A549 (cell line): ENCODE data around the gene RASA4B.

Experiments
- CEBPB ChIP-seq, 2 experiments: fragments of >200 bp in 1 of 2; sonication (Bioruptor Twin) in 1 of 2; formaldehyde crosslinking in 1 of 2; IDR thresholded peaks; 2 replicates each; pipeline ENCODE4 v1.6.1; 2012 to 2016
- EHMT2 ChIP-seq: fragments of 200-600 bp; sonication (generic); IDR thresholded peaks from 2 replicates; pipeline ENCODE4 v1.6.1; 2016; ENCODE audit warnings: antibody characterized with exemption, low read depth, mild to moderate bottlenecking, moderate library complexity
- JUN ChIP-seq, 2 experiments: fragments of >200 bp; sonication (Bioruptor Twin); formaldehyde crosslinking; IDR thresholded peaks; 2 replicates in 1 of 2; 3 replicates in 1 of 2; pipeline ENCODE4 v1.6.1; 2016 to 2017
- KDM5A ChIP-seq: fragments of 200-600 bp; sonication (generic); IDR thresholded peaks from 2 replicates; pipeline ENCODE4 v1.6.1; 2016; ENCODE audit warnings: antibody characterized with exemption, mild to moderate bottlenecking
- TF ChIP-seq, protein P1 (sequence below): fragments of >200 bp; sonication (Bioruptor Twin); formaldehyde crosslinking; IDR thresholded peaks from 3 replicates; pipeline ENCODE4 v1.5.1; 2016
- TF ChIP-seq, protein P2 (sequence below): fragments of 250-450 bp; sonication (Bioruptor Pico); IDR thresholded peaks from 2 replicates; pipeline ENCODE4 v1.5.0; 2020; ENCODE audit warnings: low read depth, mild to moderate bottlenecking, moderate library complexity

DNA sequence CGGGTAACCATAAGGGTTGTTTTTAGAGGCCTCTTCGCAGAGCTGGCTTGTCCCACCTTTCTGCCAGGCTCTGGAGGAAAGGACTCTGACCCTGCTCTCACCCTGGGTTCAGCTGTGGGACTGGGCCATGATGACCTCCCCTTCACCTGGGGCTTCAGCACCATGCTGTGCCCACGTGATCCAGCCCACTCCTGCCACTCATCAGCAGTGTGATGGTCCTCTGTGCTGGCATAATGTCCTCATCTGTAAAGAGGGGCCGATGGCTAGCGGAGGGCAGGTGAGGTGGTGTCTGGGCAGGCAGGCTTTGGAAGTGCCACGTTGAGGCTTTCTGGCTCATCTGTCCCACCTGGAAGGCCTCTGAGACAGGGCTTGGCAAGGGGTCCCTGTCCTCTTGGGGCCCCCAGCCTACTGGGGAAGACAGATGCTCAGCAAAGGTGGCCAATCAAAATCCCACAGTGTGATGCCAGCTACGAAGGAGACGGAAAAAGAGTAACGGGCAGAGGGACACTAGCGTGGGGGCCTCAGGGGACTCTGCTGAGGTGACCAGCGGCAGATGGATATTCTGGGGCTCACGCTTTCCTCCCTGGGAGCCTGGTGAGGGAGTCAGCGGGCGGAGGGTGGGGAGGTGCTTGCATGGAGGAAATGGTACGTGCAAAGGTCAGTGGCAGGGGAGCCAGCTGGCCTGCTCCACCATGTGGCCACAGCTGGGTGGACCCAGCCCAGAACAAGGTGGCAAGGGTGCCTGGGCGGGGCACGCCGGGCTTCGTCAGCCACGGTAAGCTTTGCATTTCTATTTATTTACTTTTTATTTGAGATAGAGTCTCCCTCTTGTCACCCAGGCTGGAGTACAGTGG is 47.4 kb downstream of the RASA4B start:
- TF ChIP-seq, protein P1, sequence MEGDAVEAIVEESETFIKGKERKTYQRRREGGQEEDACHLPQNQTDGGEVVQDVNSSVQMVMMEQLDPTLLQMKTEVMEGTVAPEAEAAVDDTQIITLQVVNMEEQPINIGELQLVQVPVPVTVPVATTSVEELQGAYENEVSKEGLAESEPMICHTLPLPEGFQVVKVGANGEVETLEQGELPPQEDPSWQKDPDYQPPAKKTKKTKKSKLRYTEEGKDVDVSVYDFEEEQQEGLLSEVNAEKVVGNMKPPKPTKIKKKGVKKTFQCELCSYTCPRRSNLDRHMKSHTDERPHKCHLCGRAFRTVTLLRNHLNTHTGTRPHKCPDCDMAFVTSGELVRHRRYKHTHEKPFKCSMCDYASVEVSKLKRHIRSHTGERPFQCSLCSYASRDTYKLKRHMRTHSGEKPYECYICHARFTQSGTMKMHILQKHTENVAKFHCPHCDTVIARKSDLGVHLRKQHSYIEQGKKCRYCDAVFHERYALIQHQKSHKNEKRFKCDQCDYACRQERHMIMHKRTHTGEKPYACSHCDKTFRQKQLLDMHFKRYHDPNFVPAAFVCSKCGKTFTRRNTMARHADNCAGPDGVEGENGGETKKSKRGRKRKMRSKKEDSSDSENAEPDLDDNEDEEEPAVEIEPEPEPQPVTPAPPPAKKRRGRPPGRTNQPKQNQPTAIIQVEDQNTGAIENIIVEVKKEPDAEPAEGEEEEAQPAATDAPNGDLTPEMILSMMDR: no peak
- TF ChIP-seq CEBPB (IDR thresholded peaks at IDR 0.05): no peak
- TF ChIP-seq EHMT2: no peak
- TF ChIP-seq KDM5A: no peak
- TF ChIP-seq, protein P2, sequence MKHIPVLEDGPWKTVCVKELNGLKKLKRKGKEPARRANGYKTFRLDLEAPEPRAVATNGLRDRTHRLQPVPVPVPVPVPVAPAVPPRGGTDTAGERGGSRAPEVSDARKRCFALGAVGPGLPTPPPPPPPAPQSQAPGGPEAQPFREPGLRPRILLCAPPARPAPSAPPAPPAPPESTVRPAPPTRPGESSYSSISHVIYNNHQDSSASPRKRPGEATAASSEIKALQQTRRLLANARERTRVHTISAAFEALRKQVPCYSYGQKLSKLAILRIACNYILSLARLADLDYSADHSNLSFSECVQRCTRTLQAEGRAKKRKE (CRISPR knock-in tag): no peak
- TF ChIP-seq JUN (IDR thresholded peaks at IDR 0.05): no peak; a peak in 1 of 5 replicates
